ENCODE measurements around the gene SEC63. TPM values are rescaled to one million over a fixed set of nuclear protein-coding genes. Genes with fewer than 3 reads are reported as not detected.

SEC63 gene
- total and polyA plus RNA-seq, 10 donors = 21.2 to 93.9 (median 53.9) TPM

- WGBS, 5 donors = 87 to 95% (median 92%) methylated on average over 7 of the region's 7 CpGs
- DNase-seq = no peak
- Histone ChIP-seq H3K9me3 (no peaks in the 10 kb centered on the region), H3K36me3 (no peaks in the 10 kb centered on the region), H3K27ac (peak overlapping the region in 2 of 8 donors; percentile 8 to 50), H3K4me3 (no peak overlapping the region), H3K4me1 (peaks cover 0 to 10% (median 0%) of the 10 kb centered on the region in 6 donors), H3K27me3 (replicated peaks in 1 of 7) (no peaks in the 10 kb centered on the region)
- TF ChIP-seq POLR2A (IDR thresholded peaks at IDR 0.05) = no peak
- TF ChIP-seq POLR2AphosphoS5 (IDR thresholded peaks at IDR 0.05) = no peak
- TF ChIP-seq CTCF (IDR thresholded peaks at IDR 0.05 in 8 of 11, conservative IDR thresholded peaks at IDR 0.05 in 3 of 11) = no peak
- intact Hi-C loops (cut with DNase I; ENCODE audit: low total_unique reads) = no loop called here
Measured at GRCh38 chr6:107833136-107833535, 124.9 kb downstream of the SEC63 start.

- Histone ChIP-seq H3K27me3 (replicated peaks in 1 of 7) (no peaks in the 10 kb centered on the region), H3K27ac (peak overlapping the region in 2 of 8 donors; percentile 8 to 50), H3K36me3 (no peaks in the 10 kb centered on the region), H3K4me3 (no peak overlapping the region), H3K4me1 (peaks cover 0 to 10% (median 0%) of the 10 kb centered on the region in 6 donors), H3K9me3 (no peaks in the 10 kb centered on the region)
- WGBS, 5 donors = 55 to 80% (median 59%) methylated on average over 10 of the region's 10 CpGs
- intact Hi-C loops (cut with DNase I; ENCODE audit: low total_unique reads) = no loop called here
- DNase-seq = no peak
- TF ChIP-seq POLR2AphosphoS5 (IDR thresholded peaks at IDR 0.05) (no peak), CTCF (IDR thresholded peaks at IDR 0.05 in 8 of 11, conservative IDR thresholded peaks at IDR 0.05 in 3 of 11) (no peak), POLR2A (IDR thresholded peaks at IDR 0.05) (no peak)
Measured at GRCh38 chr6:107832151-107833056, 125.6 kb downstream of the SEC63 start.

- Histone ChIP-seq H3K4me1 (peaks cover 0 to 14% (median 0%) of the 10 kb centered on the region in 6 donors), H3K36me3 (no peaks in the 10 kb centered on the region), H3K4me3 (no peak overlapping the region), H3K27me3 (replicated peaks in 1 of 7) (no peaks in the 10 kb centered on the region), H3K9me3 (no peaks in the 10 kb centered on the region), H3K27ac (no peak overlapping the region)
- intact Hi-C loops (cut with DNase I; ENCODE audit: low total_unique reads) = no loop called here
- DNase-seq = no peak
- WGBS, 5 donors = 65 to 79% (median 67%) methylated on average over 2 of the region's 2 CpGs
- TF ChIP-seq POLR2AphosphoS5 (IDR thresholded peaks at IDR 0.05) (no peak), CTCF (IDR thresholded peaks at IDR 0.05 in 8 of 11, conservative IDR thresholded peaks at IDR 0.05 in 3 of 11) (no peak), POLR2A (IDR thresholded peaks at IDR 0.05) (no peak)
Measured at GRCh38 chr6:107830060-107830459, 127.9 kb downstream of the SEC63 start.

GRCh38 chr6:107827541-107827940 lies 130.5 kb downstream of the SEC63 start:
- intact Hi-C loops (cut with DNase I; ENCODE audit: low total_unique reads) = no loop called here
- WGBS, 5 donors = 72 to 76% (median 75%) methylated on average over 7 of the region's 7 CpGs
- no peak overlapping the region for H3K4me3 ChIP-seq
- H3K27ac ChIP-seq = no peak overlapping the region
- no peaks in the 10 kb centered on the region for H3K9me3 ChIP-seq
- H3K27me3 ChIP-seq (replicated peaks in 1 of 7) = no peaks in the 10 kb centered on the region
- H3K4me1 ChIP-seq = peaks cover 0 to 32% (median 7%) of the 10 kb centered on the region in 6 donors
- H3K36me3 ChIP-seq = no peaks in the 10 kb centered on the region
- DNase-seq = no peak
- TF ChIP-seq POLR2A (IDR thresholded peaks at IDR 0.05) (no peak), POLR2AphosphoS5 (IDR thresholded peaks at IDR 0.05) (no peak), CTCF (IDR thresholded peaks at IDR 0.05 in 8 of 11, conservative IDR thresholded peaks at IDR 0.05 in 3 of 11) (no peak)
